ENCODE data around the gene PAXIP1.

Gene PAXIP1

DNA sequence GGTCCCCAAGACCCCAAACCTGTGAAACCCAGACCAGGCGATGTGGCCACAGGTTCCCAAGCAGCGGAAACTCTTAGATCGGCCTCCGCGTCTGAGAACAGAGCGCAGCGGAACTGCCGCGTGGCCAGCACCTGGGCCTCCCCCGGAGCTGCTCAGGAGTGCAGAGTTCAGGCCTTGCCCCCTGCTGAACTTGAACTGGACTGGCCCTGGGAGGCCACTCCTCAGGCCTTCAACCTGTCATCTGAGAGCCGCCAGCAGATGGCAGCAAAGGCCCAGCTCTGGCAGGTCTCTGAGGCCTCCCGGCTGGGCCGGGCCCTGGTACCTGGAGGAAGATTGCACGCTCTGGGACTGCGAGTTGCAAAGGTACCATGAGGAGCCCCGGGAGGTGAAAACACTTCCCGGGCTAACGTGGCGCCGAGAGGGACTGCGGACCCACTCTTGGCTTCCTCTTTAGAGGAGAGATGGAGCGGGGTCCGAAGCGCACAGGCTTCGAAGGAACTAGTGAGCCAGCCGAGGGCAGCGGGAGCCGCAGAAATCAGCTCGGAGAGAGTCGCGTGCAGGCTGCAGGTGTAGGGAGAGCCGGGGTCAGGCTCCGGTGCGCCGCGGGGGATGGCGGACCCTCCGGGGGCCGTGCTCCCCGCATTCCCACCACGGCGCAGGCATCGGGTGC, 89.2 kb downstream of the PAXIP1 start:
- WGBS (ENCODE audit: extremely low coverage, insufficient coverage, insufficient read length), result no CpG with 5 or more reads among the region's 43 CpGs
- H3K4me2 ChIP-seq (ENCODE audit: low read length), result peak overlapping the region; percentile 52
- H3K14ac ChIP-seq (ENCODE audit: low read length), result no peak overlapping the region
- no peak overlapping the region for H4K12ac ChIP-seq (ENCODE audit: low read depth, low read length)
- no peak overlapping the region for H3K4ac ChIP-seq (ENCODE audit: low read depth, low read length)
- no peaks in the 10 kb centered on the region for H3K36me3 ChIP-seq (ENCODE audit: control insufficient read depth in 1 of 2, insufficient read depth in 2 of 2, low read length in 2 of 2)
- H2BK12ac ChIP-seq (ENCODE audit: low read length), result no peak overlapping the region
- no peak overlapping the region for H3K4me3 ChIP-seq (ENCODE audit: low read depth, low read length)
- H3K23ac ChIP-seq (ENCODE audit: low read length), result no peak overlapping the region
- H4K8ac ChIP-seq (ENCODE audit: low read depth, low read length), result no peak overlapping the region
- no peaks in the 10 kb centered on the region for H3K4me1 ChIP-seq (ENCODE audit: control insufficient read depth in 1 of 2, insufficient read depth in 2 of 2, low read length in 2 of 2)
- no peak overlapping the region for H2AFZ ChIP-seq (ENCODE audit: insufficient read depth, low read length, poor library complexity)
- H3K9ac ChIP-seq (ENCODE audit: low read length), result no peak overlapping the region
- H2AK5ac ChIP-seq (ENCODE audit: low read length), result no peak overlapping the region
- no peak overlapping the region for H2BK120ac ChIP-seq (ENCODE audit: insufficient read depth, low read length, poor library complexity)
- H3K18ac ChIP-seq (ENCODE audit: low read length), result no peak overlapping the region
- H3K79me1 ChIP-seq (ENCODE audit: low read length), result no peaks in the 10 kb centered on the region
- H2BK5ac ChIP-seq (ENCODE audit: low read depth, low read length, poor library complexity), result no peak overlapping the region
- H3K27me3 ChIP-seq (ENCODE audit: insufficient read depth, low read length), result no peaks in the 10 kb centered on the region
- peak; percentile 84 to 97 for DNase-seq
- H4K91ac ChIP-seq (ENCODE audit: low read depth, low read length), result no peak overlapping the region
- no peaks in the 10 kb centered on the region for H3K79me2 ChIP-seq (ENCODE audit: control insufficient read depth, insufficient read depth, low read length, poor library complexity)
- no peak overlapping the region for H3K27ac ChIP-seq (ENCODE audit: low read depth, low read length)
- peaks cover 25% of the 10 kb centered on the region for H3K9me3 ChIP-seq (ENCODE audit: insufficient read depth, low read depth, low read length)

DNA sequence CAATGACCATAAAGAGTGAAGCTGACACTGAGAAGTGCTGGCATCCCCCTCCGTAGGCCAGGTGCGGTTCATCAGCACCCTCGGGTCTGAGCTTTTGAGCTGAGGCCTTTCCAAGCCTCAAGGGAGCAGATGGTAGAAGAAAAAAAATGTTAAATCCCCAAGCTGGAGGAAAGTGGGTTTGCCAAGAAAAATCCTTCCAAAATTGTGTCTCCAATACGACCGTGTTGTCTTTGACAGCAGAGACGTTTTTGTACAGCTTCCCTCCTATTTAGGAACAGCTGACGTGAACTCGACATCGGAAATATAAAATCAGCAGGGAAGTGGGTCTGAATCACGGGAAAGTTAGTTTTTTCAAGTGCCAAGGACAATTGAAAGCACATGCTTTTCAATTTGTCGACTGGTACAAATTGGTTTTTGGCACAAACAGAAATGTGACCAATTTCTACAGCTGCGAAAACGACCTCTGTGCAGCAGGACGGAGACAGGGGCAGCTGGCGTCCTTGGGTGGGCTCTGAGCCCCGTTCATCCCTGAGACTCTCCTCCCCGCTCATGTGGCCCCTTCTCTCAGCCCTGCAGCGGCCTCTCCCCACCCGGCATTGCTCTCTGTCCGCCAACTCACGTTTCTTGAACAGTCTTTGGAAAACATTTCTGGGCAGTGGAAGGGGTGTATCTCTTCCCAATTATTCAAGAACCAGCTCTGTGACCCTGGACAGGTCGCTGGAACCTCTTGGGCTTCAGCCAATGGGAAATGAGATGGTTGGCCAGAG, 89.9 kb downstream of the PAXIP1 start:
- H3K4me2 ChIP-seq (ENCODE audit: low read length), result no peak overlapping the region
- no peak overlapping the region for H2AFZ ChIP-seq (ENCODE audit: insufficient read depth, low read length, poor library complexity)
- H4K8ac ChIP-seq (ENCODE audit: low read depth, low read length), result no peak overlapping the region
- no peak overlapping the region for H2BK5ac ChIP-seq (ENCODE audit: low read depth, low read length, poor library complexity)
- no peaks in the 10 kb centered on the region for H3K79me1 ChIP-seq (ENCODE audit: low read length)
- H3K4me1 ChIP-seq (ENCODE audit: control insufficient read depth in 1 of 2, insufficient read depth in 2 of 2, low read length in 2 of 2), result no peaks in the 10 kb centered on the region
- no peak overlapping the region for H4K91ac ChIP-seq (ENCODE audit: low read depth, low read length)
- no peak overlapping the region for H3K14ac ChIP-seq (ENCODE audit: low read length)
- H3K79me2 ChIP-seq (ENCODE audit: control insufficient read depth, insufficient read depth, low read length, poor library complexity), result no peaks in the 10 kb centered on the region
- DNase-seq, result no peak
- H3K9ac ChIP-seq (ENCODE audit: low read length), result no peak overlapping the region
- no peak overlapping the region for H4K12ac ChIP-seq (ENCODE audit: low read depth, low read length)
- no peaks in the 10 kb centered on the region for H3K27me3 ChIP-seq (ENCODE audit: insufficient read depth, low read length)
- H3K4me3 ChIP-seq (ENCODE audit: low read depth, low read length), result no peak overlapping the region
- no peak overlapping the region for H2AK5ac ChIP-seq (ENCODE audit: low read length)
- H2BK12ac ChIP-seq (ENCODE audit: low read length), result no peak overlapping the region
- peaks cover 29% of the 10 kb centered on the region for H3K9me3 ChIP-seq (ENCODE audit: insufficient read depth, low read depth, low read length)
- no peak overlapping the region for H3K23ac ChIP-seq (ENCODE audit: low read length)
- H3K27ac ChIP-seq (ENCODE audit: low read depth, low read length), result no peak overlapping the region
- no peak overlapping the region for H3K18ac ChIP-seq (ENCODE audit: low read length)
- H3K4ac ChIP-seq (ENCODE audit: low read depth, low read length), result no peak overlapping the region
- no peak overlapping the region for H2BK120ac ChIP-seq (ENCODE audit: insufficient read depth, low read length, poor library complexity)
- no CpG with 5 or more reads among the region's 22 CpGs for WGBS (ENCODE audit: extremely low coverage, insufficient coverage, insufficient read length)
- H3K36me3 ChIP-seq (ENCODE audit: control insufficient read depth in 1 of 2, insufficient read depth in 2 of 2, low read length in 2 of 2), result no peaks in the 10 kb centered on the region

DNA sequence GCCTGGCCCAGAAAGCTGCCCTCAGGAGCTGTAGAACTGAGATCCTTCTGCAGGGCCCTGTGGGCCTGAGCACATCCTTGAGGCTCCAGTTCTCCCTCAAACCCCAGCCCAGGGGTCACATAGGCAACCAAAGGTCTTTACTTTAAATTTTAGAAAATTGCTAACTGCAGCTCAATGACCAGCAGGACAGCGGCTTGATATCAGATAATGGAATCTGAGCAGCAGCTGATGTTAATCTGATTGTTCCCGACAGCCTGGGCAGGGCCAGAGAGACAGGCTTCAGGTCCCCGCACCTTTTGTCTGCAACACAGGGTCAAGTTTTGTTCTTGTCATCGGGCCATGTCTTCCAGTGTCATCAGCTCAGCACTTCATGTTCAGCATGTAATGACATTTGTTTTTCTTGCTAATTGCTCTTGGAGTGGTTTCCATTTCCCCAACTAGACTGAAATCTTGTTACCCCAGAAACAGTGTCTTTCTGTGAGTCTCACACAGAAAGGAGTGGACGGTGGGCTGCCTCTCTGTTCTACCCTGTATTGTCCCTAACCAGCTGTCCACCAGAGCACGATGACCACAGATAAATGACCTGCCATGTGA, 91.0 kb downstream of the PAXIP1 start:
- no peak overlapping the region for H2BK5ac ChIP-seq (ENCODE audit: low read depth, low read length, poor library complexity)
- no peaks in the 10 kb centered on the region for H3K27me3 ChIP-seq (ENCODE audit: insufficient read depth, low read length)
- H3K18ac ChIP-seq (ENCODE audit: low read length), result no peak overlapping the region
- no peaks in the 10 kb centered on the region for H3K79me2 ChIP-seq (ENCODE audit: control insufficient read depth, insufficient read depth, low read length, poor library complexity)
- no peak overlapping the region for H2BK12ac ChIP-seq (ENCODE audit: low read length)
- H4K12ac ChIP-seq (ENCODE audit: low read depth, low read length), result no peak overlapping the region
- no CpG with 5 or more reads among the region's 6 CpGs for WGBS (ENCODE audit: extremely low coverage, insufficient coverage, insufficient read length)
- no peak overlapping the region for H2AFZ ChIP-seq (ENCODE audit: insufficient read depth, low read length, poor library complexity)
- H3K36me3 ChIP-seq (ENCODE audit: control insufficient read depth in 1 of 2, insufficient read depth in 2 of 2, low read length in 2 of 2), result no peaks in the 10 kb centered on the region
- H3K4me3 ChIP-seq (ENCODE audit: low read depth, low read length), result no peak overlapping the region
- no peak overlapping the region for H4K8ac ChIP-seq (ENCODE audit: low read depth, low read length)
- H3K14ac ChIP-seq (ENCODE audit: low read length), result no peak overlapping the region
- no peak overlapping the region for H3K4me2 ChIP-seq (ENCODE audit: low read length)
- H3K4me1 ChIP-seq (ENCODE audit: control insufficient read depth in 1 of 2, insufficient read depth in 2 of 2, low read length in 2 of 2), result no peaks in the 10 kb centered on the region
- no peak overlapping the region for H2BK120ac ChIP-seq (ENCODE audit: insufficient read depth, low read length, poor library complexity)
- H2AK5ac ChIP-seq (ENCODE audit: low read length), result no peak overlapping the region
- H3K4ac ChIP-seq (ENCODE audit: low read depth, low read length), result no peak overlapping the region
- no peak overlapping the region for H3K9ac ChIP-seq (ENCODE audit: low read length)
- no peak overlapping the region for H3K23ac ChIP-seq (ENCODE audit: low read length)
- no peak for DNase-seq
- H4K91ac ChIP-seq (ENCODE audit: low read depth, low read length), result no peak overlapping the region
- peaks cover 35% of the 10 kb centered on the region for H3K9me3 ChIP-seq (ENCODE audit: insufficient read depth, low read depth, low read length)
- H3K27ac ChIP-seq (ENCODE audit: low read depth, low read length), result no peak overlapping the region
- H3K79me1 ChIP-seq (ENCODE audit: low read length), result no peaks in the 10 kb centered on the region

DNA sequence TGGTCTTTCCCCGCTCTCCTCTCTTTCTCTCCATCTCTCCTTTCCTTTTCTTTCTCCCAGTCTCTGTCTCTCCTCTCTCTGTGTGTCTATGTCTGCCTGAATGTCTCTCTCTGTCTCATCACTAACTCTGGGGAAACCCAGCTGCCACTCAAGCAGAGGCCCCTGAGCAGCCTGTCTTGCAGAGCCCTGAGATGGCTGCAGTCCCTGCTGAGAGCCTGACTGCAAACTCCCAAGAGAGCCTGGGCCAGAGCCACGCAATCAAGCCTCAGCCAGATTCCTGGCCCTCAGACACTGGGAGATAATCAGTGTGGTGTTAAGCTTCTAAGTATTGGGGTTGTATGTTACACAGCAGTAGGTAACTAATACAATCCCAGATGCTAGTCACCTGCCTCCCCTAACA, 91.5 kb downstream of the PAXIP1 start:
- no peaks in the 10 kb centered on the region for H3K36me3 ChIP-seq (ENCODE audit: control insufficient read depth in 1 of 2, insufficient read depth in 2 of 2, low read length in 2 of 2)
- no peaks in the 10 kb centered on the region for H3K79me2 ChIP-seq (ENCODE audit: control insufficient read depth, insufficient read depth, low read length, poor library complexity)
- no peaks in the 10 kb centered on the region for H3K4me1 ChIP-seq (ENCODE audit: control insufficient read depth in 1 of 2, insufficient read depth in 2 of 2, low read length in 2 of 2)
- H2AFZ ChIP-seq (ENCODE audit: insufficient read depth, low read length, poor library complexity), result no peak overlapping the region
- H3K27me3 ChIP-seq (ENCODE audit: insufficient read depth, low read length), result no peaks in the 10 kb centered on the region
- no peak overlapping the region for H3K4me3 ChIP-seq (ENCODE audit: low read depth, low read length)
- H3K4ac ChIP-seq (ENCODE audit: low read depth, low read length), result no peak overlapping the region
- H3K23ac ChIP-seq (ENCODE audit: low read length), result no peak overlapping the region
- no peak overlapping the region for H2AK5ac ChIP-seq (ENCODE audit: low read length)
- no CpG with 5 or more reads among the region's 2 CpGs for WGBS (ENCODE audit: extremely low coverage, insufficient coverage, insufficient read length)
- no peak overlapping the region for H3K27ac ChIP-seq (ENCODE audit: low read depth, low read length)
- H4K12ac ChIP-seq (ENCODE audit: low read depth, low read length), result no peak overlapping the region
- H2BK120ac ChIP-seq (ENCODE audit: insufficient read depth, low read length, poor library complexity), result no peak overlapping the region
- H3K79me1 ChIP-seq (ENCODE audit: low read length), result no peaks in the 10 kb centered on the region
- H3K9me3 ChIP-seq (ENCODE audit: insufficient read depth, low read depth, low read length), result peaks cover 38% of the 10 kb centered on the region
- no peak overlapping the region for H4K8ac ChIP-seq (ENCODE audit: low read depth, low read length)
- H4K91ac ChIP-seq (ENCODE audit: low read depth, low read length), result no peak overlapping the region
- no peak overlapping the region for H3K14ac ChIP-seq (ENCODE audit: low read length)
- no peak overlapping the region for H3K9ac ChIP-seq (ENCODE audit: low read length)
- DNase-seq, result no peak
- H3K4me2 ChIP-seq (ENCODE audit: low read length), result no peak overlapping the region
- H2BK5ac ChIP-seq (ENCODE audit: low read depth, low read length, poor library complexity), result no peak overlapping the region
- no peak overlapping the region for H3K18ac ChIP-seq (ENCODE audit: low read length)
- no peak overlapping the region for H2BK12ac ChIP-seq (ENCODE audit: low read length)
